ENCODE data around the gene NRF1. TPM values are rescaled to one million over a fixed set of nuclear protein-coding genes. Genes with fewer than 3 reads are reported as not detected.

Gene NRF1
- total RNA-seq, 4 donors from 2014 or later = 16.9 to 37.1 (median 27.0) TPM

DNA sequence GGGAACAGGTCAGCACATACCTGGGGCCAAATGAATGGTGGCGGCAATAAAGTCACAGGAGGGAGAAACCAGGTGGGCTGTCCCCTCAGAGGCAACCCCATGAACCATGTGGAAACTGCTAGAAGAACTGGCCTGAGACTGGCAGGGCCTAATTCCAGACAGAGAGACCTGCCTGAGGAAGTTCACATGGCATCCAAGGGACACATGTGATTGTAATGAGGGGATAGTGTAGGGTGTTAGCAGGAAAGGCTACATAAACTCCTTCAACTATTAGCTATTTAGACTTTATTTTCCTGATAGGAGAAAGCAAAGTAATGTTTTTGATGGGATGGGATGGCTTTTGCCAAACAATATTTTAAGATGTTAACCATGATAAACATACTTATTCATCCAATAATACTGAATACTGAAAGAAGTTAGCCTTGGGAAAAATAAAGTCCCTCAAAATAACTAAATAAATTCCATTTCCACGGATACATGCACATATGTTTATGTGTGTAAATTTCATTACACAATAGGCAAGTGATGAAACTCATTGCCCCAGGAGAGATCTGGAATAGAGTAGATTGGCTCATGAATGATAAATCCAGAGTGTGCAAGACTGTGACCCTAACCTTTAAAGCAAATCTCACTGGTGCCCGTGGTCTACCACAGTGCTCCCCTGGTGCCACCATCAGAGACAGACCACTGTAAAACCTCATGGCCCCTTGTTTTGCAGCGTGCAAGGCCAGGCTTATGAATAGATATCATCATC lies 137.0 kb downstream of the NRF1 start:
- 86 to 97% methylated on average over 4 of the region's 4 CpGs for WGBS, 2 donors
- no peaks in the 10 kb centered on the region for H3K4me1 ChIP-seq
- no peaks in the 10 kb centered on the region for H3K27me3 ChIP-seq
- no peaks in the 10 kb centered on the region for H3K9me3 ChIP-seq
- no peaks in the 10 kb centered on the region for H3K36me3 ChIP-seq
- no peak for TF ChIP-seq POLR2A (IDR thresholded peaks at IDR 0.05)
- TF ChIP-seq, protein P1, sequence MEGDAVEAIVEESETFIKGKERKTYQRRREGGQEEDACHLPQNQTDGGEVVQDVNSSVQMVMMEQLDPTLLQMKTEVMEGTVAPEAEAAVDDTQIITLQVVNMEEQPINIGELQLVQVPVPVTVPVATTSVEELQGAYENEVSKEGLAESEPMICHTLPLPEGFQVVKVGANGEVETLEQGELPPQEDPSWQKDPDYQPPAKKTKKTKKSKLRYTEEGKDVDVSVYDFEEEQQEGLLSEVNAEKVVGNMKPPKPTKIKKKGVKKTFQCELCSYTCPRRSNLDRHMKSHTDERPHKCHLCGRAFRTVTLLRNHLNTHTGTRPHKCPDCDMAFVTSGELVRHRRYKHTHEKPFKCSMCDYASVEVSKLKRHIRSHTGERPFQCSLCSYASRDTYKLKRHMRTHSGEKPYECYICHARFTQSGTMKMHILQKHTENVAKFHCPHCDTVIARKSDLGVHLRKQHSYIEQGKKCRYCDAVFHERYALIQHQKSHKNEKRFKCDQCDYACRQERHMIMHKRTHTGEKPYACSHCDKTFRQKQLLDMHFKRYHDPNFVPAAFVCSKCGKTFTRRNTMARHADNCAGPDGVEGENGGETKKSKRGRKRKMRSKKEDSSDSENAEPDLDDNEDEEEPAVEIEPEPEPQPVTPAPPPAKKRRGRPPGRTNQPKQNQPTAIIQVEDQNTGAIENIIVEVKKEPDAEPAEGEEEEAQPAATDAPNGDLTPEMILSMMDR (IDR thresholded peaks at IDR 0.05) = no peak
- no peak for DNase-seq
- intact Hi-C loops (cut with DNase I) = no loop called here
- H3K27ac ChIP-seq = no peak overlapping the region
- H3K4me3 ChIP-seq (replicated peaks in 1 of 3) = no peak overlapping the region

DNA sequence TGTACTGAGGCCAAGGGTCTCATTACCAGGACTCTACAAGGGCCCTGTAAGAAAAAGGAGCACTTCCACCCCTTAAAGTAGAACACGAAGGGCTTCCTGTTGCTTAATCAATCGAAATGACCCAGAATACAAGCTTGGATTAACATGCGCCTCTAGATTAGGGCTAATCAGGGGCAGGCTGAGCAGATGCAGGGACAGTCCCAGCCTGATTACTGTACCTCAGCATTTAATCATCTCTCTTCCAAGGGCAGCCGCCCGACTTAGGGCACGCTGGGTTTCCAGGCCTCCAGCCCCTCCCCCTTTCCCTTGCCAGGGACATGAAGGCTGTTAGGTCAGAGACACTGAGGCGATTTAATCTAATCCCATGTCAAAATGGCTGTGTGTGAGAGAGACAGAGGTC lies 138.6 kb downstream of the NRF1 start:
- DNase-seq = no peak
- H3K27ac ChIP-seq = no peak overlapping the region
- no peaks in the 10 kb centered on the region for H3K9me3 ChIP-seq
- intact Hi-C loops (cut with DNase I) = no loop called here
- no peaks in the 10 kb centered on the region for H3K4me1 ChIP-seq
- no peaks in the 10 kb centered on the region for H3K27me3 ChIP-seq
- WGBS, 2 donors = 92 to 93% methylated on average over 6 to 7 of the region's 7 CpGs
- no peaks in the 10 kb centered on the region for H3K36me3 ChIP-seq
- no peak overlapping the region for H3K4me3 ChIP-seq (replicated peaks in 1 of 3)
- TF ChIP-seq POLR2A (IDR thresholded peaks at IDR 0.05) = no peak
- TF ChIP-seq, protein P1 (IDR thresholded peaks at IDR 0.05) = no peak

DNA sequence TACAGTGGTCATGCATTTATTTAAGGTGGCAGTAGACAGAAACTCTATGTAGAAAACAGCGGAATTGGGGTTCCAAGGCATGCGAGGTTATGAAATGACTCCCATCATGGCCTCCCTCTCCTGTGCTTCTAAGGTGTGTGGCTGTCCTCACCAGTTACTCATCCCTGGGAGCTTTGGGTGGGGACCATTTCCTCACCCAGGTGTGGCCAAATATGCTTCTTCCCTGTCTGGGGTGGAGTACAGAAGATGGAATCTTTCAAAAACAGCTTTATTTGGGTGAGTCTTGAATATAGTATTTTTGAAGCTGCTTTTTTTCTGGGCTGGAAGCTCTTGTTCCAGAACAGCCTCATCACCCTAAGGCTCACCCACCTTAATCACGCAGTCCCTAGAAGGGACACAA lies 139.0 kb downstream of the NRF1 start:
- TF ChIP-seq POLR2A (IDR thresholded peaks at IDR 0.05) = no peak
- TF ChIP-seq, protein P1 (IDR thresholded peaks at IDR 0.05) = no peak
- H3K27me3 ChIP-seq = no peaks in the 10 kb centered on the region
- WGBS, 2 donors = 90 to 100% methylated on average over 3 of the region's 3 CpGs
- H3K9me3 ChIP-seq = no peaks in the 10 kb centered on the region
- no peak overlapping the region for H3K27ac ChIP-seq
- no peaks in the 10 kb centered on the region for H3K4me1 ChIP-seq
- intact Hi-C loops (cut with DNase I) = no loop called here
- no peak overlapping the region for H3K4me3 ChIP-seq (replicated peaks in 1 of 3)
- H3K36me3 ChIP-seq = peaks cover under 1% of the 10 kb centered on the region in 2 donors
- DNase-seq = no peak

DNA sequence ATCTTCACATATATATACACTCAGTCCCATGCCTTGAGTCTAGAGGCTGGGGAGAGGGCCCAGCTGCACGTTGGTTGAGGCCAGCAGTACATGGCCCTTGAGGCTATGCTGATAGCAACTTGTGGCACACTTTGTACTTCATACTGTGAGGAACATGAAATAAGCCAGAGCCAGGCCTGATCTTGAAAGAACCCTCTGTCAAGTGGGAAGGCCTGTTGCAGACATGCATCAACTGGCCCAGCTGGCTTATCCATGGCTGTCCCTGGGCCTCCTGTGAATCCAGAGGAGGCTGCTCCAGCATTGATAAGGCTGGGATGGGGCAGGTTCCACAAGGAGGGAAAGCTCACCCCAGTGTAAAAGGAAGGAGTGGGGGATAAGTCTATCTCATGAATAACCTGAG lies 140.4 kb downstream of the NRF1 start:
- no peak for DNase-seq
- H3K36me3 ChIP-seq = peaks cover 10 to 11% of the 10 kb centered on the region in 2 donors
- 62 to 82% methylated on average over 1 of the region's 1 CpG for WGBS, 2 donors
- no peaks in the 10 kb centered on the region for H3K9me3 ChIP-seq
- intact Hi-C loops (cut with DNase I) = no loop called here
- TF ChIP-seq, protein P1 (IDR thresholded peaks at IDR 0.05) = no peak
- TF ChIP-seq POLR2A (IDR thresholded peaks at IDR 0.05) = no peak
- H3K27me3 ChIP-seq = no peaks in the 10 kb centered on the region
- H3K27ac ChIP-seq = no peak overlapping the region
- no peak overlapping the region for H3K4me3 ChIP-seq (replicated peaks in 1 of 3)
- no peaks in the 10 kb centered on the region for H3K4me1 ChIP-seq

DNA sequence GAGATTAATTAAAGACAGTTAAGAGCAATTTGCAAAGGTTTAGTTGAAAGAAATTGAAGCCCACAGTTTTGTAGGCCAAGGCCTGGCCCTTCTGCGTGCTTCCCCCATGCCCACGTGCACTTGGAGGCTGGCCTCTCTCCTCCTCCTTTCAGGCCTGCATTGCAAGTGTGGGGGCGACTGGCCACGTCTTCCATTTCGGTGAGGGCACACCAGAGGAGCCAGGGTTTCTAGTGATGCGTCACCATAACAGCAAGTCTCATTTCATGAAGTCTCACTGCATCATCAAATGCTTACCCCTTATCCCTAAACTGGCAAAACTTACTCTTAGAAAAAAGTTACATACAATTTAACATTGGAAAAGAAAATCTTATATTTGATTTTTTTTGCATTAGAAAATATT lies 141.2 kb downstream of the NRF1 start:
- peaks cover 10 to 11% of the 10 kb centered on the region in 2 donors for H3K36me3 ChIP-seq

More for the DNA sequence above, 141.2 kb downstream of the NRF1 start:
- Histone ChIP-seq H3K27ac (no peak overlapping the region), H3K9me3 (no peaks in the 10 kb centered on the region), H3K4me3 (replicated peaks in 1 of 3) (no peak overlapping the region), H3K4me1 (no peaks in the 10 kb centered on the region), H3K27me3 (no peaks in the 10 kb centered on the region)
- no peak for DNase-seq
- 93 to 94% methylated on average over 6 of the region's 6 CpGs for WGBS, 2 donors
- intact Hi-C loops (cut with DNase I) = no loop called here
- no peak for TF ChIP-seq POLR2A (IDR thresholded peaks at IDR 0.05)
- TF ChIP-seq, protein P1 (IDR thresholded peaks at IDR 0.05) = no peak

Data from thyroid gland (tissue), 4 donors.